Amniotic stem cell (primary cell): ENCODE results near the gene ZDHHC13.
"Not testable (repeated sequence)": the region's sequence is repeated elsewhere in the genome, so short reads cannot be mapped to it uniquely, and the experiment has no call there.

ENCODE experiments used
- DNase-seq: peaks from one replicate; lab custom pipeline; 2025; lab: John Stamatoyannopoulos, UW

ZDHHC13 gene

GRCh38 chr11:19101796-19102520 is 15.0 kb upstream of the ZDHHC13 start:
- no peak for DNase-seq

GRCh38 chr11:19102521-19102900 is 14.5 kb upstream of the ZDHHC13 start:
- no peak for DNase-seq

DNA sequence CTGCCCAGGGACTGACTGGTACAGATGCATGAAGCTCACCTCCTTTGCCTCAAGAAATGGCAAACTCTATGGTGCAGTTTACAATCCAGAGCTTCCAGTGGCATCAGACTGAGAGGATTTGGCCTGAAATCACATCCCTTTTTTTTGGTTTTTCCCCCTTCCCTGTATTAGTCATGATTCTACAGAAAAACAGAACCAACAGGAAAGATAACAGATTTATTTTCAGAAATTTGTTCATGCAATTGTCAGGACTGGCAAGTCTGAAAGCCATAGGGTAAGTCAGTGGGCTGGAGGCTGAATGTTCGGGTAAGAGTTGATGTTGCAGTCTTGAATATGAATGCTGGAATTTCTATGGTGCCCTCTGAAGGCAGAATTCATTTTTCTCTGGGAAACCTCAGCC is 12.0 kb upstream of the ZDHHC13 start:
- no peak for DNase-seq

GRCh38 chr11:19107125-19107524 is 9.8 kb upstream of the ZDHHC13 start:
- no peak for DNase-seq

- DNase-seq = no peak
These were observed 6.7 kb upstream of the ZDHHC13 start for GRCh38 chr11:19110295-19110694.

- no peak for DNase-seq
These were observed 5.2 kb upstream of the ZDHHC13 start for GRCh38 chr11:19111809-19112208.

DNA sequence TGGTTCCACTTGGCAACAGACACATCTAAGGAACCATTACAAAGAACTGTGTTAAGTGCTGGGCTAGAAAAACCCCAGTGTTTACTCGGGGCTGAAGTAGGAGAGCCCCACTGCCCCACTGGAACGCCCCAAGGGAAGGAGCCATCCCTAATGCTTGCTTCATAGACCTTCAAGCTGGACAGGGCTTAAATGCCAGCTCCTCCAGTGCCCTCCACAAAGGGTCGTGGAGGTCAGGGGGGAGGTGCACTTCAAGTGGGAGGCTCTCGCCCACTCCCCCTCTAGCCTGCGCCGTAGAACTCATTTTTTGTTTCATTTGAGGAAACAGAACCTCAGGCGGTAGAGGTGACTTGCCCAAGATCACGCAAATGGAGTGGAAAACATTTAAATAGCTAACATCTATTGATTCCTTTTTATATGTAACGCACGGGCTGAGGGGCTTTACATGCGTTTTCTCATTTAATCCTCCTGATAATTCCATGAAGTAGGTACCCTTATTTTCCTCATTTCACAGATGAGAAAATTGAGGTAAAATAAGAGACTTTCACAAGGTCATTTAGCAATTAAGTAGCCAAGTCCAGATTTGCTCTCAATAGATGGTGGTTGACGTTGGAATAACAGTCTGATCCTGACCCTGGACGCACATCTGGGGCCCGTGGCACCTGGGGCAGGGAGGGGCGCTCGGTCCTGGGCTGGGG is 545 bp upstream of the ZDHHC13 start:
- no peak for DNase-seq

GRCh38 chr11:19117760-19118097 is 761 bp downstream of the ZDHHC13 start:
- no peak for DNase-seq

GRCh38 chr11:19121646-19122045 is 4.7 kb downstream of the ZDHHC13 start:
- DNase-seq = no peak

GRCh38 chr11:19122960-19123615 is 6.1 kb downstream of the ZDHHC13 start:
- DNase-seq = no peak

GRCh38 chr11:19126562-19127325 is 9.8 kb downstream of the ZDHHC13 start:
- DNase-seq = not testable (repeated sequence)

- no peak for DNase-seq
These were observed 17.0 kb downstream of the ZDHHC13 start for GRCh38 chr11:19134004-19134403.

- DNase-seq = not testable (repeated sequence)
These were observed 19.9 kb downstream of the ZDHHC13 start for GRCh38 chr11:19136884-19137283.

DNA sequence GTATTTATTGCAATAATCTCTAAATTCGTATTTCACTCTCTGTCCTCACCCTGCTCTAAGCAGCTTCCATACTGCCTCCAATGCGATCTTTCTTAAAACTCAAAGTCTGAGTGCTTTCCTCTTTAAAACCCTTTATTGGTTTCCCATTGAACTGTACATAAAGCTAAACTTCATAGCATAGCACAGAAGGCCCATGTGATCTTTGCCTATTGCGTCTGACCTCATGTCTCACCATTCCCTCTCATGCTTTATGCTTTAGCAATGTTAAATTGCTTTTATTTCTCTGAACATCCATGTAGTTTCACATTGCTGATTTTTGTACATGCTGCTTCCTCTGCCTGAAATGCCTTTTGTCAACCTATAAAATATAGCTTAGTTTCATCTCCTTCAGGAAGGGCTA is 28.4 kb downstream of the ZDHHC13 start:
- DNase-seq = no peak

- DNase-seq = no peak
These were observed 39.9 kb downstream of the ZDHHC13 start for GRCh38 chr11:19156892-19157291.

DNA sequence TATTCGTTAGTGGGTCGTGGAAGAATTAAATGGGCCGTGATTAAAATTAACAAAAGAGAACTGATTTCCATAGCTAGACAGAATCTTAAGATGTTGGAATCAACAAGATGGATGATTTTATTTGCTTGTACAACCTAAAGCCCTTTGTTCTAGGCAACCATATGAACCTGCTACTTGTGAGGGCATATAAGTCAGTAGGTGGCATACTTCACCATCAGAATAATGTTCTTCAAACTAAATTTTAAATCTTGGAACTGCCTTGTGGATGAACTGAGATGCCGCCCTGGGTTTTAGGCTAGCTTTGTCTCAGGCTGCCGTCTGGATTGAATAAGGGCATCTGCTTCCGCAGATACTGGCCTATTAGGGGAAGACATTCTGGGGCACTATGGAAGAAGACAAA is 43.9 kb downstream of the ZDHHC13 start:
- no peak for DNase-seq

GRCh38 chr11:19161651-19162050 is 44.7 kb downstream of the ZDHHC13 start:
- no peak for DNase-seq

GRCh38 chr11:19162951-19163505 is 46.1 kb downstream of the ZDHHC13 start:
- DNase-seq = no peak

DNA sequence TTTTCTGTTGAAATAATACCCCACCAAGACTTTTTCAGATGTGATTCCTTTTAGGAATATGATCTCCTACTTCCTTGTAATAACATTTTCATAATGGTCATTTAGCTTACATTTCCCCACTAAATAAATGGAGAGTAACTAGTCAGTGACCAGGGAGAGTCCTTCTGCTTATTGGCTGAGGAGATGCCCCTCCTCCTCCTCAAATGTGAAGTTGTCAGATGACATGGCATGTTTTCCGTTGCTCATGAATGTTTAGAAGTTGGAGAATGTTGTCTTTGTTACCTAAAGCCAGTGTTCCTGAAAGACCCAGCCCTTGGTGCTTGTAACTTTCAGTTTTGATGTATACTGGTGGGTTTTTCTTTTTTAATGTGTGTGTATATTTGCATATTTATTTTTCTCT is 46.6 kb downstream of the ZDHHC13 start:
- no peak for DNase-seq

- DNase-seq = no peak
These were observed 47.4 kb downstream of the ZDHHC13 start for GRCh38 chr11:19164230-19164855.

DNA sequence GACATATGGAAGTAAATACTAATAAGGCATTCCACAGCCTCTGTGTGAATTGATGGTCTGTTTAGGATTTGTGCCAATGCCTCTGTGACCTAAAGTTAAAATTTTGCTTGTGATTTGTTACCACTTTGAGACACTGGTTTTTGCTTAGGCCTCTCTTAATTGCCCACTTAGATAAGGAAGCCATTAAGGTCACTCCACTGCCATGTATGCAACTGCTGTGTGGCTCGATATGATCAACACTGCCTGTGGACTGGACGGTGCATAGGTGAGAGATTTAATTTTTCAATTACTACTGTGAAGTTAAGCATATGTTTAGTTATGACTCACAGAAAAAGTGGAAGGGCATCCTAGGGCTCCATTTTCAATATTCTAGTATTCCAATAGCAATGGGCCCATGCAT is 47.9 kb downstream of the ZDHHC13 start:
- DNase-seq = no peak

DNA sequence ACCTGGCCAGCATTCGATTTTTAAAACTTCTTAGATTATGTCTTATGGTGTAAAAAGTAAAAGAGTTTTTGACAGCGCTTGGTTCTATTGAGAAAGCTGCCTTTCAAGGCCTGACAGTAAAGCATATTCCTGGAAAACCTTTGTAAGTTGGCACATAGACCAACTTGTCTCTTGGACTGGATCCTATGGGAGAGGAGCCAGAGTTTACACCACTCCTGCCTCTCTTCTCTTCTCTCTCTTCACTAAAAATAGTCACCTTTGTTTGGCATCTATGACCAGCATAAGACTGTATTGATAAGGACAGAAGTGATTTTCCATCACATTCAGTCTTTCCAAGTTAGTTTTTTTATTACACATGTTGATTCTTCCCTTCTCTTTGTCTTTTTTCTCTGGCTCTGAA is 51.1 kb downstream of the ZDHHC13 start:
- no peak for DNase-seq
